ENCODE results near the gene EIF4E.
"Not testable (repeated sequence)": the region's sequence is repeated elsewhere in the genome, so short reads cannot be mapped to it uniquely, and the experiment has no call there.

The EIF4E gene

GRCh38 chr4:98872120-98872906 is 56.6 kb downstream of the EIF4E start:
- not testable (repeated sequence) for DNase-seq

GRCh38 chr4:98867648-98868047 is 61.3 kb downstream of the EIF4E start:
- DNase-seq, result no peak

- no peak for DNase-seq
Measured at GRCh38 chr4:98865059-98865458, 63.9 kb downstream of the EIF4E start.

GRCh38 chr4:98864560-98864959 is 64.4 kb downstream of the EIF4E start:
- DNase-seq, result no peak

GRCh38 chr4:98862371-98862770 is 66.6 kb downstream of the EIF4E start:
- no peak for DNase-seq

- DNase-seq, result no peak
Measured at GRCh38 chr4:98861100-98861884, 67.6 kb downstream of the EIF4E start.

GRCh38 chr4:98851806-98852205 is 77.1 kb downstream of the EIF4E start:
- no peak for DNase-seq

- DNase-seq, result no peak
Measured at GRCh38 chr4:98850937-98851336, 78.0 kb downstream of the EIF4E start.

GRCh38 chr4:98848448-98848847 is 80.5 kb downstream of the EIF4E start:
- DNase-seq, result no peak

GRCh38 chr4:98845960-98846359 is 83.0 kb downstream of the EIF4E start:
- DNase-seq, result no peak

- not testable (repeated sequence) for DNase-seq
Measured at GRCh38 chr4:98842917-98843316, 86.0 kb downstream of the EIF4E start.

DNA sequence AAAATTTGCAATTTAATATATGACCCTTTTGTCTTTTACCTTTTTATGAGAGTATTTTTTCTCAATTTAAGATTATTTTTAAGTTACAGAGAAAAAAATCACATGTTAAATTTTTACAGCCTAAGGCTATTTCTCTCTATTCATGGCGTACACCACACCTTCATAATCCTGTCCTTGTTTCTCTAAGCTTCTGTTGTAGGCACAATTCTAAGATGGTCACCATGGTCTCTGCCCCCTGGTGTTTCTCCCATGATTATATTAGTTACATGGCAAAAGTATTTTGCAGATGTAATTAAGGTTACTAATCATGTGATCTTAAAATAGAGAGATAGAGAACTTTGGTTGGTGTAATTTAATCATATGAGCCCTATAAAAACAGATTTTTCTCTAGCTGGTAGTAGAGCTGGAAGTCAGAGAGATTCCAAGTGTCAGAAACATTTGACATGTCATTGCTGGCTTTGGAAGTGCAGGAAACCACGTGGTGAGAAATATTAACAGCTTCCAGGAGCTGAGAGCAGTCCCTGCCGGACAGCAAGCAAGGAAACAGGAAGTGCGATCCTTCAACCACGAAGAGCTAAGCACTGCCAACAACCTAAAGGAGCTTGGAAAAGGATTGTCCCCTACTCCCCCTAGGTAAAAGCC is 89.8 kb downstream of the EIF4E start:
- no peak for DNase-seq

DNA sequence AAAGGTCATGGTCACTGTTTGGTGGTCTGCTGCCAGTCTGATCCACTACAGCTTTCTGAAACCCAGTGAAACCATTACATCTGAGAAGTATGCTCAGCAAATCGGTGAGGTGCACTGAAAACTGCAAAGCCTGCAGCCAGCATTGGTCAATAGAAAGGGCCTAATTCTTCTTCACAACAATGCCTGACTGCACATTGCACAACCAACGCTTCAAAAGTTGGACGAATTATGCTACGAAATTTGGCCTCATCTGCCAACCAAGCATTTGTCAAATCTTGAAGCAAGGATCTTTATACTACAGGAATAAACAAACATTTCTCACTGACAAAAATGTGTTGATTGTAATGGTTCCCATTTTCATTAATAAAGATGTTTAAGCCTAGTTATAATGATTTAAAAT is 90.4 kb downstream of the EIF4E start:
- no peak for DNase-seq

- DNase-seq, result no peak
Measured at GRCh38 chr4:98833384-98833783, 95.5 kb downstream of the EIF4E start.

- not testable (repeated sequence) for DNase-seq
Measured at GRCh38 chr4:98831036-98831435, 97.9 kb downstream of the EIF4E start.
